Diencephalon (tissue), 1 donor: Measurements from ENCODE around the gene DIPK1C. TPM values are rescaled to one million over a fixed set of nuclear protein-coding genes. Genes with fewer than 3 reads are reported as not detected.

Source experiments
- total RNA-seq: library from RNA; depleted of rRNA; stranded (reverse); fragments of >200 nt; gene quantifications from one replicate; pipeline ENCODE4 v1.2.3, GENCODE V29; 2014

DIPK1C gene
- total RNA-seq: 15.9 TPM

DNA sequence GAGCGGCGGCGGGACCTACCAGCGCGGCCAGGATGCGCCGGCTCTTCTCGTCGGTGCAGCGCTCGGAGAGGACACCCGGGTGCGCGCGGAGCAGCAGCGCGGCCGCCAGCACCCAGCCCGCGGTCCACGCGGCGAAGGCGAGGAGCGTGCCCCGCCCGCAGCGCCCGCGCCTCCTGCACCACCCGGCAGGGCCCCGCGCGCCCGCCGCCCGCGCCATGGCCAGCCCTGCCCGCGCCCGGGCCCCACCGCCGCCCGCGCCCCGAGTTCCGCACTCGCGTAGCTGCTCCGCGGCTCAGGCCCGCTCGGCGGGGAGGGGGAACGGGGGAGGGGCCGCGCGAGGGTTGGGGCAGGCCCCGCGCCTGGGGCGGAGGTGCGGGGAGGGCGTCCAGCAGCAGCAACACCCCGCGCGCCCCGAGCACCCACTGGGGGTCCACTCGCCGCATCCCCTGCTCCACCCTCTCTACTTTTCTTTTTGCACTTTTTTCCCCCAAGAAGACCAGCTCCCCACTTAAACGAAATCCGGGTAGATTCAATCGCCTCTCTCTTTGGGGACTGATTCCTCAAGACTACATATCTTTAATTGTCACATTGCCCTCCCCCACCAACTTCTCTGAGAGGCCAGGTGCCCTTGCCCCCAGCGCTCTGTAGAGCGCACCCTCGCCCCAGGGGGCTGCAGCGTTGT is at the start of gene DIPK1C:
Gene DIPK1C (minus strand): TSS at position 266 of the 682 bp plus-strand sequence. CDS start 49 bp downstream, at position 217.

DNA sequence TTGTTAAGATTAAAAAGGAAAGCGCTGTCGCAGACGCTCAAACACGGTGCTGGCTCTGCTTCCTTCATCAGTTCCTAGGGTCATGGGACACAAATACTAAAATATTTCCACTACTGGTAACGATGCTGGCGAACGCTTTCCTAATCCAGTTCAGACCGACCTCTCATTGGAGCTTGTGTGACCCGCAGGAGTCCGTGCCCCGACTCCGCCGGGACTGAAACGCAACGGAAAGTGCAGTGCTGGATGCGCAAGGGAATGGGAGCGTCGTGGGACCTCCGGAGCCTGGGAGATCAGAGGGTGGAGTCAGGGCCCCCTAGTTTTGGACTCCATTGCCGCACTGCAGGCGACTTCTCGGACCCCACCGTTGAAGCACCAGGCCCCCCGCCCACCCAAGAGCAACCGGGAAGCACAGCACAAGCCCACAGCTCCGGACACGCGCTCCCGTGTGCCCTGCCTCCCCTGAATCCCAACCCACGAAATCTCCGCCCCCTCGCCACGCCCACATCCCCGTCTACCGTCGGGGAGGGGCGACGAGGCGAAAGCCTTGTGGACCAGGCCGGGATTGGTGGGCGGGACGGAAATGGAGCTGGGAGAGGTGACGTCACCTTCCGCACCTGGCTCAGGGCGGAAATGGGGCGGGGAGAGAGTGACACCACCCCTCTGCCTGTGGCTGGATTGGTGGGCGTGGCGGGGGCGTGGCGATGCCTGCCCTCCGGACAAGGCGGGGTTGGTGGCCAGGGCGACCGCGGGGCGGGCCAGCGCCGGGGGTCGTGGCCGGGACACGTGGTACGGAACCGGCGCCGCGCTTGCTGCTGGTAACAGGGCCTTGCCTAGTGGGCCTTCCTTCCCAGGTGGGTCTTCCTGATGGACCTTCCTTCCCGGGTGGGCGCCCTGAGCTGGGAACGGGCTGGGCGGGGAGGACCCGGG is 38.7 kb upstream of the DIPK1C start, which contains the start of gene CNDP2:
Gene CNDP2 (plus strand): TSS at position 783 of the 927 bp plus-strand sequence. CDS start 3,611 bp downstream, outside the sequence.

Other genes starting within 250 kb of the DIPK1C start
- 23.5 TPM for gene CYB5A, start 165.3 kb downstream of the DIPK1C start, total RNA-seq
- gene C18orf63, start 141.5 kb downstream of the DIPK1C start, total RNA-seq: not detected
- gene CNDP2, start 39.1 kb upstream of the DIPK1C start, total RNA-seq: 60.4 TPM
- 0.23 TPM for gene CNDP1, start 77.2 kb upstream of the DIPK1C start, total RNA-seq
- gene ZNF407, start 140.6 kb upstream of the DIPK1C start, total RNA-seq: 27.2 TPM